COLO668 (cell line): ENCODE data around the gene CPXM1.
"Not testable (repeated sequence)": the region's sequence is repeated elsewhere in the genome, so short reads cannot be mapped to it uniquely, and the experiment has no call there.

Source experiments
- DNase-seq: peaks from one replicate; lab custom pipeline; 2025; ENCODE audit not compliant: unreplicated experiment; lab: John Stamatoyannopoulos, UW

The CPXM1 gene

DNA sequence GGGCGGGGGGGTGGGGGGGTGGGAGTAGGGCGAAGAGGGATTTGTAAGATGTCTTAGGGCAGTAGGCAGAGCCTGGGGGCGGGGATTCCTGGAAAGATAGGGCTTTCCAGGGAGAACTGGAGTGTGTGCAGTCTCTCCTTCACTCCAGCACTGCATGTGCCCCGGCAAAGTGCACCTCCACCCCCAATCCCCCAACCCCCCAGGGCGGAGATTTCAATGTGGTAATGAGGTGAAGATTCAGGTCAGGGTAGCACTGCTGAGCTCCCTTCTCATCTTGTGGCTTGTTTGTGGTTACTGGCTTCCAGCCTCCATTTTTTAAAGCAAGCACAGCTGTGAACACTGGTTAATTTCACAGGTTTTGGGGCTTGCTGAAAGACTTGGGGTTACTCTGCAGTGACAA lies 21.6 kb upstream of the CPXM1 start:
- no peak for DNase-seq

GRCh38 chr20:2820896-2821869 lies 20.8 kb upstream of the CPXM1 start:
- no peak for DNase-seq

DNA sequence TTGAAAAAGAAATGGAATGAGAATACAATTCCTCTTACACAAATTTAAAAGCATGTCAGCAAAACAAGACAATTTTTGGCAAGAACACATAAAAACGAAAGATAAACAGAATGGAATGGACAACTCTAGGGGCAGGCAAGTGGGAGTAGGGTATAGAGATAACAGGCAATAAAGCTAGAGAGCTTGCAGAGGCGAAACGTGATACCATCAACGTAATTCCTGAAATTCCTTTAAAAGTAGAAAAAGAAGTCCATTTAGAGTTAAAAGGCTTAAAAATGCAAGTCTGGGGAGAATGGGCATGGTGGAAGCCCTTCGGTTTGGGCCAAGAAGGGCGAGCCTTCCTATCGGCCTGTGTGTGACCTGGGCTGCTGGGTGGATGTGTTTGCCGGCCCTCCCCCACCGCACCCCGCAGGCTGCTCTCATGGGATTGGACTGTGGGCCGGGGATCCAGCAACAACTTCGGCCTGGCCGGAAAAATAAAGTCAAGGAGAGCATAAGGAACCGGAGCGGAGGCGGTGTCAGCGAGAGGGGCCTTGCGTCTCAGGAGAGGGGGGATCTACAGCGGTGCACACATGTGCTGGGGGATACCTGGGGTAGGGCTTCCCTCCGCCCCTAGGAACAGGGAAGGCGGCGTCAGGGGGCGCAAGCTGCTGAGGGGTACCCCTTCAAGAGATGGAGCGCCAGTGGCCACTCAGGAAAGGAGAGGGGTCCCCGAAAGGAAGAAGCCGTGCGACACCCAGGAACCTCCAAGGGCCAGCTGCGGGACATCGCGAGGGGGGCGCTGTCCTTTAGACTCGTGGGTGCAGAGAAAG lies 19.9 kb upstream of the CPXM1 start:
- DNase-seq: no peak

- no peak for DNase-seq
These were observed 17.6 kb upstream of the CPXM1 start for GRCh38 chr20:2817891-2818595.

DNA sequence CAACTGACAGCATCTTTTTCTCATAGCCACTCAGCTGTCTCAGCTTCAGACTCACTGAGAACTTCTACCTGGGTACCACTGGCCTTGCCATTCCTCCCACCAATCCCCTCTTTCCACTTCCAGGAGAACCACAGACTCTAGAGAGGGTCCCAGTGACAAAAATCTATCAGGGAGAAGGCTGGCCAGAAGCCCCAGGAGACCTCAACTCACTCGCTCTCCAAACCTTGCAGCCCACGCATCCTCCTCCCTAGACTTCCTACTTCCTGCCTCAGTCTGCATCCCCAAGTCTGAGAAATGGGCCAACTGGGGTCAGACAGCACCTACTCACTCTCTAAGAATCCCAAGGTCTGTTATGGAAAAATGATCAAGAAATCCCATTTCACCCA lies 16.9 kb upstream of the CPXM1 start:
- DNase-seq: no peak

DNA sequence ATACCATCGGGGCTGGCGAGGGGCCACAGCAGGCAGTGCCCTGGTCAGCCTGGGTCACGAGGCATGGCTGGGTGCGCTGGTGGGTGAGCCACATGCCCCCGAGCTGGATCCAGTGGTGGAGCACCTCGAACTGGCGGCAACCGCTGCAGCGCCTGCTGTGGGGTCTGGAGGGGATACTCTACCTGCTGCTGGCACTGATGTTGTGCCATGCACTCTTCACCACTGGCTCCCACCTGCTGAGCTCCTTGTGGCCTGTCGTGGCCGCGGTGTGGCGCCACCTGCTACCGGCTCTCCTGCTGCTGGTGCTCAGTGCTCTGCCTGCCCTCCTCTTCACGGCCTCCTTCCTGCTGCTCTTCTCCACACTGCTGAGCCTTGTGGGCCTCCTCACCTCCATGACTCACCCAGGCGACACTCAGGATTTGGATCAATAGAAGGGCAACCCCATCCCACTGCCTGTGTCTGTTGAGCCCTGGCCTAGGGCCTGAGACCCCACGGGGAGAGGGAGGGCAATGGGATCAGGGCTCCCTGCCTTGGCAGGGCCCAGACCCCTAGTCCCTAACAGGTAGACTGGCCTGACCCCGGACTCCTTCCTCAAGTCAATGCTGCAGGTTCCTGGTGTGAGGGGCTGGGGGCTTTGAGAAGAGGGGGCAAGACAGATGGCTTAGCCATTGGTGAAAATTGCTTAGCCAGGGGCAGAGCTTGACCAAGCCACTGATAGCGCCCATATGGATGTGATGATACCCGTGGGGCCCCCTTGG lies 16.3 kb upstream of the CPXM1 start:
- DNase-seq: peak; percentile 26

GRCh38 chr20:2816030-2816582 lies 15.7 kb upstream of the CPXM1 start, which contains the start of gene TMEM239:
Gene TMEM239, plus strand, starts transcription at chr20:2816364. Its CDS starts 191 bp downstream, at chr20:2816555.
- no peak for DNase-seq

- no peak for DNase-seq
These were observed 14.9 kb upstream of the CPXM1 start for GRCh38 chr20:2815242-2815900.

DNA sequence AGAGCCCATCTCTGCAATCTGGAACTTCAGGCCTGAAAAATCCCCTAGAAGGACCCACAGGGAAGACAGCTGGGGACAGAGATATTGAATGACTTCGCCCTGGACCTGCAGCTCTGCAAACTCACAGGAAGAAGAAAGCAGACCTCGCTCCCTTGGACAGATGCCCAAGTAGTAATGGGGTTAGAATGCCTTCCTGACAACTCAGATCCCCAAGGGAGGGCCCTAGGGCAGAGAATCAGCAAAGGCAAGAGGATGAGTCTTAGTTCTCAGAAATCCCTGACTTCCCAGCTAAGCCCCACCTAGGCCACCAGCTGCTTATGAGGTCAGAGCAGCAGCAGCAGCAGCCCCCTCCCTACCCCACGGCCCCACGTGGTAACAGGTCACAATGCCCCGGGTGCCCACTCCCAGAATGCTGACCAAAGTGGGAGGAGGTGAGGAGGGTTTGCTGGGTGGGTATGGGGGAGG lies 14.2 kb upstream of the CPXM1 start, which contains the start of gene C20orf141:
Gene C20orf141, plus strand, starts transcription at position 401 of the 465 bp plus-strand sequence. CDS start 198 bp downstream, outside the sequence.
- no peak for DNase-seq

- DNase-seq: no peak
These were observed 13.6 kb upstream of the CPXM1 start for GRCh38 chr20:2814076-2814475.

GRCh38 chr20:2812189-2812588 lies 11.8 kb upstream of the CPXM1 start:
- no peak for DNase-seq

GRCh38 chr20:2809690-2810089 lies 9.3 kb upstream of the CPXM1 start:
- no peak for DNase-seq

DNA sequence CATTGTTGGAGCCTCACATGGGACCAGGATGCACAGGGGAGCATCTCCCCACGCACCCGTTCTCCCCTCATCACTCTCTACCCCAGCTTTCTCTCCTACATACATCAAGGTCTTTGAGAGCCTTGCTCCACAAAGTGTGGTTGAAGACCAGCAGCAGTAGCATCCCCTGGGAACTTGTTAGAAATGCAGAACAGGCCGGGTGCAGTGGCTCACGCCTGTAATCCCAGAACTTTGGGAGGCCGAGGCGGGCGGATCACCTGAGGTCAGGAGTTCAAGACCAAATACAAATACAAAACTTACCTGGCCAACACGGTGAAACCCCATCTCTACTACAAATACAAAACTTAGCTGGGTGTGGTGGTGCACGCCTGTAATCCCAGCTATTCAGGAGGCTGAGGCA lies 7.5 kb upstream of the CPXM1 start:
- DNase-seq: not testable (repeated sequence)

DNA sequence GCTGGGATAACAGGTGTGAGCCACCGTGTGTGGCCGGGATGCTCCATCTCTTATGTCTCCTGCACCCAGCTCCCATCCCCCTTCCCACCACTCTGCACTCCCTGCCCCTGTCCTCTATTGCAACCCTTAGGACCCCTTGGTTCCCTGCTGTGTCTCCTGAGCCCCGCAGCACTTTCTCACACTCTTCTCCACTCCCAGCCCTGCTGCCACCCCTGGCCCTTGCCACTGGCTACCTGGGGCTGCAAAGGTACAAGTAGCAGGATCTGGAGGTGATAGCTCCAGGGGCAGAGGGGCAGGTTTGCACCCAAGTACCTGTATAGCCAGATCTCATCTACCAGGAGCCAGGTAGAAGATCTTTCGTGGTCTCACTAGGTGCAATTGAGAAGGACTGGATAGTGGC lies 6.6 kb upstream of the CPXM1 start:
- DNase-seq: no peak

- DNase-seq: peak; percentile 16
These were observed 5.9 kb upstream of the CPXM1 start for GRCh38 chr20:2806351-2806701.

DNA sequence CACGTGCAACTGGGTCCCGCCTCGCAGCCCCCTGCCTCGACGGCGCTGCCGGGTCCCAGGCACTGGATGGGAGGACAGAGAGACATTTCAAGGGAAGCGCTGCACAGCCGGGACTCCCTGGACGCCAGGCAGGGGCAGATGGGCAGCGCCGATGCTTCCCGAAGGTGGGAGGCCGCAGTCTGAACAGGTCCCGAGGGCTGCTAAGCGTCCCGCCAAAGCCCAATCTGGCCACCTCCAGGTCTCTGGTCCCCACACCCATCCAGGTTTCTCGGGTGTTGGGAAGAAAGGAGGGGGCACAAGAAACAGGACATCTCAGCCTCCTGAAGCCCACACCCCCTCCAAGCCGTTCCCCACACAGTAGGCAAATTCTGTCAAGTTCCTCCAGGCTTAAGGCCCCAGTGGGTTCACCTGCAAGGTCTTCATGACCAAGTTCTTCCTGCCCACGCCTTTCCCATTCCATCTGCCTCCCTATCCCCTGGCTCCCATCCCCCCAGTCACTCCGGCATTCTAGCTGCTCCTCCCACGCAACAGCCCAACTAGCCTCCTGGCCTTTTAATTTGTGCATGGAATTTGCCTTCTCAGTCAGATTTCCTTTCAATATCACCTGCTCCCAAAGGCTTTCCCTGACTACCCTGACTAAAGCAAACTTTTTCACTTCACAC lies 5.4 kb upstream of the CPXM1 start:
- no peak for DNase-seq

GRCh38 chr20:2804852-2805688 lies 4.6 kb upstream of the CPXM1 start:
- DNase-seq: no peak
